BLaER1 treated with 17β-estradiol and CSF1 and Interleukin-3, amounts not matched to agents 10 nM and 100 nM (cell line): Measurements from ENCODE around the gene DOCK11.
A peak's percentile ranks its signal among the peaks of the same experiment; 100 is the strongest.

ENCODE experiments used
- H3K27ac ChIP-seq, 11 experiments: shearing (Covaris generic); formaldehyde crosslinking; 2 replicates each; pipeline ENCODE4 v1.8.1; 2022
- H3K27me3 ChIP-seq, 11 experiments: shearing (Covaris generic); formaldehyde crosslinking; 2 replicates each; pipeline ENCODE4 v1.8.1; 2022
- H3K36me3 ChIP-seq, 11 experiments: shearing (Covaris generic); formaldehyde crosslinking; 2 replicates each; pipeline ENCODE4 v1.8.1; 2022
- H3K4me1 ChIP-seq, 10 experiments: shearing (Covaris generic); formaldehyde crosslinking; 2 replicates each; pipeline ENCODE4 v1.8.1; 2022
- H3K4me2 ChIP-seq, 11 experiments: shearing (Covaris generic); formaldehyde crosslinking; 2 replicates each; pipeline ENCODE4 v1.8.1; 2022
- H3K4me3 ChIP-seq, 10 experiments: shearing (Covaris generic); formaldehyde crosslinking; 2 replicates each; pipeline ENCODE4 v1.8.1; 2022
- H3K9ac ChIP-seq, 11 experiments: shearing (Covaris generic); formaldehyde crosslinking; 2 replicates each; pipeline ENCODE4 v1.8.1; 2022
- H3K9me3 ChIP-seq, 11 experiments: shearing (Covaris generic); formaldehyde crosslinking; replicated peaks in 1 of 11; 2 replicates each; pipeline ENCODE4 v1.8.1; 2022
- H4K20me1 ChIP-seq, 11 experiments: shearing (Covaris generic); formaldehyde crosslinking; 2 replicates each; pipeline ENCODE4 v1.8.1; 2022
- Cebpa-rat ChIP-seq, 11 experiments: shearing (Covaris generic); IDR thresholded peaks; 2 replicates each; pipeline ENCODE4 v1.8.1; 2022

DOCK11 gene

GRCh38 chrX:118621081-118621759, 125.6 kb downstream of the DOCK11 start:
- no peak for TF ChIP-seq Cebpa-rat (IDR thresholded peaks at IDR 0.05)
- Histone ChIP-seq H3K9me3 (no peaks in the 10 kb centered on the region), H4K20me1 (peaks cover 0 to 10% (median 0%) of the 10 kb centered on the region in 11 experiments; a peak in 2 of 22 replicates), H3K4me3 (no peak overlapping the region), H3K4me1 (peaks cover 0 to 3% (median 0%) of the 10 kb centered on the region in 10 experiments; a peak in 1 of 20 replicates), H3K36me3 (peaks cover 14 to 86% (median 50%) of the 10 kb centered on the region in 11 experiments; a peak in 21 of 22 replicates), H3K4me2 (no peak overlapping the region), H3K27me3 (no peaks in the 10 kb centered on the region), H3K9ac (no peak overlapping the region), H3K27ac (no peak overlapping the region)

GRCh38 chrX:118623062-118623461, 127.4 kb downstream of the DOCK11 start:
- Histone ChIP-seq H3K27ac (no peak overlapping the region), H3K9me3 (no peaks in the 10 kb centered on the region), H4K20me1 (peaks cover 0 to 10% (median 0%) of the 10 kb centered on the region in 11 experiments; a peak in 2 of 22 replicates), H3K9ac (no peak overlapping the region), H3K27me3 (no peaks in the 10 kb centered on the region), H3K4me1 (no peaks in the 10 kb centered on the region), H3K4me2 (no peak overlapping the region), H3K36me3 (peaks cover 21 to 88% (median 48%) of the 10 kb centered on the region in 11 experiments), H3K4me3 (no peak overlapping the region)
- no peak for TF ChIP-seq Cebpa-rat (IDR thresholded peaks at IDR 0.05)

DNA sequence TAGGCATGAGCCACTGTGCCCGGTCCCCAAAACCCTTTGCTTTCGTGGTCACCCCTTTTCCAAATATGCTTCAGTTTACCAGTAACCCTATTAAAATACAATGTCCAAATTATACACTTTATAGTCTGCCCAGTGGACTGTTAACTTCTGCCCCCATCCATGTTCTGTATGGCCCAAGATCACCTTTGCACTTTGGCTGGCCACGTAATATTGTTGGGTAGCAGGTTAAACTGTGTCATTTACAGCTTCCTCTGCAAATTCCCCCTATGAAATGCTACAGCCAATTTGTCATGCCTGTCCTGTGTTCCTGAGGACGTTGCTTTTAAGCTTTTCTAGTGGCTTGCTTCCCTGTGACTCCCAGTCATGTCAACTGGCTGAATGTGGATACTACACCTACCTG, 130.7 kb downstream of the DOCK11 start:
- Histone ChIP-seq H3K4me2 (no peak overlapping the region), H3K9me3 (no peaks in the 10 kb centered on the region), H3K36me3 (peaks cover 25 to 90% (median 52%) of the 10 kb centered on the region in 11 experiments), H3K27me3 (no peaks in the 10 kb centered on the region), H3K9ac (no peak overlapping the region), H3K4me3 (no peak overlapping the region), H3K27ac (no peak overlapping the region), H3K4me1 (peaks cover 0 to 8% (median 4%) of the 10 kb centered on the region in 10 experiments; a peak in 12 of 20 replicates), H4K20me1 (peaks cover 0 to 10% (median 0%) of the 10 kb centered on the region in 11 experiments; a peak in 2 of 22 replicates)
- no peak for TF ChIP-seq Cebpa-rat (IDR thresholded peaks at IDR 0.05)

DNA sequence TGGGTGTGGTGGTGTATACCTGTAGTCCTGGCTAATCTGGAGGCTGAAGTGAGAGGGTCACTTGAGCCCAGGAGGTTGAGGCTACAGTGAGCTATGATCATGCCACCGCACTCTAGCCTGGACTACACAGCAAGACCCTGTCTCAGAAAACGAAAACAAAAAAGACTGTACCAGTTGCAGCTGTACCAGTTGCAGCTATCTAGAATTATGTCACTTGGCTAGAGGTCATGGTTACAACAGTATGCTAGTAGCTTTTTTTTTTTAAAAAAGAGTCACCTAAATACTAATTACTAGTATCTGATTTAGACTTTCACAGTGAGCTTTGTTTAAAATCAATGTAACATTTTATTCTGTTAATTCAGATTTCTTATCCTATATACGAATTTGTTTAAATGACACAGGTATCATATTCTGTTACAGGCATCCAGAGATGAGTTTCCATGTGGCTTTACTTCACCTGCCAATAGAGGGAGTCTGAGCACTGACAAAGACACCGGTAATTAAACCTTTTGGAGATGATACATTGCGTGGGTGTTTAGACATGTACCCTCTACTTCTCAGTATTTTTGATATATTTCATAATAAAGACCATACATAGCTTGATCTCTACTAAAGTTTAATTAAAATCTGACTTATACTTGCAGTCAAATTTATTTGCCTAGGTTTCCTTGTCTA, 131.6 kb downstream of the DOCK11 start:
- H3K9ac ChIP-seq, result no peak overlapping the region
- no peak overlapping the region for H3K4me3 ChIP-seq
- H3K4me1 ChIP-seq, result peaks cover 0 to 17% (median 11%) of the 10 kb centered on the region in 10 experiments; a peak in 16 of 20 replicates
- no peak overlapping the region for H3K4me2 ChIP-seq
- peaks cover 0 to 10% (median 0%) of the 10 kb centered on the region in 11 experiments; a peak in 2 of 22 replicates for H4K20me1 ChIP-seq
- no peak overlapping the region for H3K27ac ChIP-seq
- peaks cover 22 to 84% (median 51%) of the 10 kb centered on the region in 11 experiments for H3K36me3 ChIP-seq
- 0 out of 22 replicates have a peak, but pooled peaks cover 0 to 4% (median 0%) of the 10 kb centered on the region in 11 experiments for H3K9me3 ChIP-seq
- no peak for TF ChIP-seq Cebpa-rat (IDR thresholded peaks at IDR 0.05)
- no peaks in the 10 kb centered on the region for H3K27me3 ChIP-seq

GRCh38 chrX:118630848-118631247, 135.2 kb downstream of the DOCK11 start:
- TF ChIP-seq Cebpa-rat (IDR thresholded peaks at IDR 0.05), result no peak
- no peak overlapping the region for H3K27ac ChIP-seq

DNA sequence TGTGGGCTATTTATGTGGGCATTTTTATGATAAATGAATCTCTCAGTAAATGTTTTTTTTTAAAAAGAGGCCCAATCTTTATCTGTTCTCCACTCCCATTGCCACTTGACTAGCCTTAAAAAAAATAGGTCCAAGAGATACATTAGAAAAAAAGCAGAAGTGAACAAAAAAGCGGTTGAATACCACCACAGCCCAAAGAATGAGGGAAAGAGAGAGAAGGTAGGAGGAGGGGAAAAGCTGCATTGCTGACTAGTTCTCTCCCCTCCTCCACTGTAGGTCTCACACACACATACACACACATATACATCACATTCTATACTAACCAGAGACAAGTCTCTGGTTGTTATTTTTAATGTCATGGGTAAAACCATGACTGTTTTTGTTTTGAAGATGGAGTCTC, 136.0 kb downstream of the DOCK11 start:
- Histone ChIP-seq H3K9ac (peak overlapping the region in 1 of 11 experiments; percentile 32; a peak in 1 of 22 replicates), H3K9me3 (peaks cover 0 to 4% (median 0%) of the 10 kb centered on the region in 11 experiments; a peak in 1 of 22 replicates), H3K27ac (peak overlapping the region in 5 of 11 experiments; percentile 7 to 68 (median 54); a peak in 9 of 22 replicates), H3K36me3 (peaks cover 28 to 86% (median 62%) of the 10 kb centered on the region in 11 experiments), H3K4me2 (peak overlapping the region in 7 of 11 experiments; percentile 16 to 47 (median 38); a peak in 14 of 22 replicates), H3K4me3 (no peak overlapping the region), H3K4me1 (peaks cover 0 to 29% (median 18%) of the 10 kb centered on the region in 10 experiments; a peak in 16 of 20 replicates), H4K20me1 (peaks cover 0 to 5% (median 0%) of the 10 kb centered on the region in 11 experiments; a peak in 1 of 22 replicates), H3K27me3 (no peaks in the 10 kb centered on the region)
- TF ChIP-seq Cebpa-rat (IDR thresholded peaks at IDR 0.05), result no peak

More at GRCh38 chrX:118630848-118631247, 135.2 kb downstream of the DOCK11 start:
- peak overlapping the region in 2 of 11 experiments; percentile 5 to 20; a peak in 2 of 22 replicates for H3K4me2 ChIP-seq
- H4K20me1 ChIP-seq, result peaks cover 0 to 7% (median 0%) of the 10 kb centered on the region in 11 experiments; a peak in 1 of 22 replicates
- H3K27me3 ChIP-seq, result no peaks in the 10 kb centered on the region
- peaks cover 32 to 86% (median 57%) of the 10 kb centered on the region in 11 experiments for H3K36me3 ChIP-seq
- H3K4me1 ChIP-seq, result peaks cover 0 to 29% (median 18%) of the 10 kb centered on the region in 10 experiments; a peak in 16 of 20 replicates
- H3K9ac ChIP-seq, result no peak overlapping the region
- H3K9me3 ChIP-seq, result peaks cover 0 to 4% (median 0%) of the 10 kb centered on the region in 11 experiments; a peak in 1 of 22 replicates
- no peak overlapping the region for H3K4me3 ChIP-seq

DNA sequence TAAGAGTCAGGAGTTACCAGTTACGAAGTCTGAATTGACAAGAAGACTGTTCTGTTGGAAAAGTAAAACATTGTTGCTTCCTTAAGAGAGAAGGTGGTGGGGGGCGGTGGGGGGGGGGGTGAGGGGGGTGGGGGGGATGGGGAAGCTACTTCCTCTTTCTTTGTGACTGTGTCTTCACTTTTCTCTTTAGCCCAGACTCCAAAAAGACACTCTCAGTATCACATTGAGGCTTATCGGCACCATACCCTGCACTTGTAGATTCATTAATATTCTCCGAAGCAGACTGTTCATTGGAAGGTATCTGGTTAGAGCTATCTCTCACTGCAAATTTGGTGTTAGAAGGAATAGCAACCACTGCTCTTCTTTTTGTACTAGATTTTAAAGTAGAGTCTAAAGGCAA, 137.2 kb downstream of the DOCK11 start:
- peaks cover 0 to 29% (median 18%) of the 10 kb centered on the region in 10 experiments; a peak in 16 of 20 replicates for H3K4me1 ChIP-seq
- H3K9me3 ChIP-seq, result peaks cover 0 to 4% (median 0%) of the 10 kb centered on the region in 11 experiments; a peak in 1 of 22 replicates
- H3K4me2 ChIP-seq, result peak overlapping the region in 7 of 11 experiments; percentile 16 to 55 (median 41); a peak in 9 of 22 replicates
- no peaks in the 10 kb centered on the region for H3K27me3 ChIP-seq
- peak overlapping the region in 3 of 11 experiments; percentile 6 to 48 (median 36); a peak in 5 of 22 replicates for H3K27ac ChIP-seq
- H3K36me3 ChIP-seq, result peaks cover 23 to 86% (median 64%) of the 10 kb centered on the region in 11 experiments
- no peak overlapping the region for H3K4me3 ChIP-seq
- H3K9ac ChIP-seq, result no peak overlapping the region
- no peaks in the 10 kb centered on the region for H4K20me1 ChIP-seq
- no peak for TF ChIP-seq Cebpa-rat (IDR thresholded peaks at IDR 0.05)

DNA sequence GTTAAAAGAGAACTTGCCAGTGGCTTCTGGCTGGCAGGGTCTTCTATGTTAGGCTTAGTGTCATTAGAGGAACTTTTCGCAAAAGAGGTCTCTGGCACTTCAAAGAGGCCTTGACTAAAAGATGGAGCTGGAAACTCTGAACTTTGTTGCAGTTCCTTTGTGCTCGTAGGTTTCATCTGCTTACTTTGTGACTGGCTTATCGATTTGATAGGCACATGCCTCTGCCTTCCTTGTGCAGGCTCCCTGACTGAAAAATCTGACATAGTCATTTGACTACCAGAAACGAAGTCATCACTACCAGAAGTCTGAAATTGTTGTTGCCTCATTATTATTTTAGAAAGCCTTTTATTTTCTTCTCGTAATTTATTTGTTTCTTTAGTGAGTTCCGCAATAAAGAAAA, 137.9 kb downstream of the DOCK11 start:
- H3K4me3 ChIP-seq, result no peak overlapping the region
- no peak for TF ChIP-seq Cebpa-rat (IDR thresholded peaks at IDR 0.05)
- peak overlapping the region in 2 of 11 experiments; percentile 6 to 36; a peak in 4 of 22 replicates for H3K27ac ChIP-seq
- no peaks in the 10 kb centered on the region for H3K27me3 ChIP-seq
- H3K9ac ChIP-seq, result no peak overlapping the region
- peaks cover 20 to 86% (median 58%) of the 10 kb centered on the region in 11 experiments for H3K36me3 ChIP-seq
- peaks cover 0 to 2% (median 0%) of the 10 kb centered on the region in 11 experiments; a peak in 1 of 22 replicates for H4K20me1 ChIP-seq
- peak overlapping the region in 7 of 11 experiments; percentile 16 to 55 (median 41); a peak in 7 of 22 replicates for H3K4me2 ChIP-seq
- peaks cover 0 to 4% (median 0%) of the 10 kb centered on the region in 11 experiments; a peak in 1 of 22 replicates for H3K9me3 ChIP-seq
- H3K4me1 ChIP-seq, result peaks cover 0 to 29% (median 18%) of the 10 kb centered on the region in 10 experiments; a peak in 16 of 20 replicates
